HTR-8/SVneo (cell line): ENCODE measurements around the gene KRTAP10-8.
"Not testable (repeated sequence)": the region's sequence is repeated elsewhere in the genome, so short reads cannot be mapped to it uniquely, and the experiment has no call there.

ENCODE experiments used
- DNase-seq: peaks from one replicate; pipeline ENCODE4 v3.0.0; 2011; ENCODE audit warnings: low spot score, mixed read lengths; ENCODE audit not compliant: insufficient read length
- FAIRE-seq: peaks from 2 replicates; lab custom pipeline; 2011; peaks lifted over from hg19 to GRCh38; lab: Jason Lieb, UNC

KRTAP10-8 gene

DNA sequence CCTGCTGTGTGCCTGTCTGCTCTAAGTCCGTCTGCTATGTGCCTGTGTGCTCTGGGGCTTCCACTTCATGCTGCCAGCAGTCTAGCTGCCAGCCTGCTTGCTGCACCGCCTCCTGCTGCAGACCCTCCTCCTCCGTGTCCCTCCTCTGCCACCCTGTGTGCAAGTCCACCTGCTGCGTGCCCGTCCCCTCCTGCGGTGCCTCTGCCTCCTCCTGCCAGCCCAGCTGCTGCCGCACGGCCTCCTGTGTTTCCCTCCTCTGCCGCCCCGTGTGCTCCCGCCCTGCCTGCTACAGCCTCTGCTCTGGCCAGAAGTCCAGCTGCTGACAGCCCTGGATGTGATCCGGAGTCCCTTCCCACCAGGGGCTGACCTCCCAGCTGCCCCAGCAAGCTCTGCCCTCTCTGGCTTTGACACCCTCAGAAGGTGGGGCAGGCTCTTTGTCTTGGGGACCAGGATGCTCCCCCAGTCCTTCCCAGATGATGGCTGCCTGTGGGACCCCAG is 26.0 kb downstream of the KRTAP10-8 start:
- not testable (repeated sequence) for DNase-seq
- FAIRE-seq: peak; percentile 72

DNA sequence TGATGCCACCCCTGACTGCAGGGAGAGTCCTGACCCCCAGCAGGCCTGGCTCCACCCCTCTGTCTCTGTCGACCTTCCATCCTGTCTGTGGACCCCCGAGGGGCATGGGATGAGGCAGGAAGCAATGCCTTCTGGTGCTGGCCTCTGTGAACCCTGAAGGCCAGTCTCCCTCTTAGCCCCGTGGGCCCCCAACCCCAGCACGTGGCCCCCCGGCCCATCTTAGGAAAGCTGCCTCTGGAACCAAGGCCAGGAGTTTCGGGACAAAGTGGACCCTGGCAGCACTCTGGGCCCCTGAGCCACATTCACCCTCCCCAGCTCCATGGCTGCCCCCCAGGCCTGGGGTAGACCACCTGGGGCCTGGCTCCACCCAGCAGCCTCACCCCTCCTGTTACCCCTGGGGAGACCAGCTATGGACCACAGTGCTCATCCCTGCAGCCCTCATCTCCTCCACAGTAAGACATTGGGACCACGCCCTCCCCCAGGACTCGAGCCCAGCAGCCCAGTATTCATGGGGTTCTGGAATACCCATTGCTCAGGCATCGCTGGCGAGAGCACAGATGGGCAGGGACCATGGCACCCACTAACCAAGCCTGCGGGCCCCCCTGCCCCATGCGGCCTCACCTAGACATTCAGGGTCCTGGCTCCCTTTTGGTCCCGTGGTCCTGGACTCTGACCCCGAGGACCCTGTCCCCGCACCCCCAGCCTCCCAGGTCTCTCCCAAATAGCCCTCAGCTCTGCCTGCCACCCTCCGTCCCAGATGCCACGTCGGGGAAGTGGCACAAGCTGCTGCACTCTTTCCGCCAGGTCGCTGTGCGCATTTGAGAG is 26.8 kb downstream of the KRTAP10-8 start:
- FAIRE-seq, DNase-seq: not testable (repeated sequence)

- no peak for FAIRE-seq
- no peak for DNase-seq
Observed at GRCh38 chr21:44639331-44639655, 27.4 kb downstream of the KRTAP10-8 start.

- DNase-seq (no peak), FAIRE-seq (no peak)
Observed at GRCh38 chr21:44640761-44641160, 28.9 kb downstream of the KRTAP10-8 start.

DNA sequence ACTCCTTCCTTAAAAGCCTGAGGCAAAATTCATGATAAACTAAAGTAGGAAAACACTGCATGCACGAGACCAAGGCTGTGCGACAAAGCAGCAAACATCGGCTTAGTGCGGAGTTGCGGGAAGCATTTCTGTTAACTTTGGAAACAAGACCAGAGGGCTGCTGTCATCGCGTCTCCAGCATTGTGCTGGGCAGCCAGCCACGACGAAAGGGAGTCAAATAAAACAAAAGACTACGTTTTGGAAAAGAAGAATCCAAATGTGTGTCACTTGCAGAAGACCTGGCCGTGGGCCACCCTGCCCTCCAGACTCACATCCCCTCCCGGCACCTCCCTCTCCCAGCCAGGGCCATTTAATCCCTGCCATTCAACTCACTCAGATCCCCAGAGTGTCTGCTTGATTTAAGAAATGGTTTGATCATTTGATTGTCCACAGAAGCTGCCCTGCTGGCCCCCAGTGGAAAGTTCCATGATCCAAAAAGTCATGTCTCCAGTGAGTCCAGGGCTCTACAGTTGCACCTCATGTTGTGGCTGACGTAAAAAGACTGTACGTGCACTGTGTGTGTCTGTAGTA is 31.9 kb downstream of the KRTAP10-8 start:
- DNase-seq (no peak), FAIRE-seq (no peak)

GRCh38 chr21:44644878-44645277 is 33.0 kb downstream of the KRTAP10-8 start:
- DNase-seq: no peak
- FAIRE-seq: no peak

- FAIRE-seq: peak; percentile 9
- DNase-seq: not testable (repeated sequence)
Observed at GRCh38 chr21:44646366-44647221, 34.7 kb downstream of the KRTAP10-8 start, which contains the start of gene KRTAP10-11. Gene KRTAP10-11, plus strand, starts transcription at chr21:44646414. Its CDS starts 45 bp downstream, at chr21:44646459.

DNA sequence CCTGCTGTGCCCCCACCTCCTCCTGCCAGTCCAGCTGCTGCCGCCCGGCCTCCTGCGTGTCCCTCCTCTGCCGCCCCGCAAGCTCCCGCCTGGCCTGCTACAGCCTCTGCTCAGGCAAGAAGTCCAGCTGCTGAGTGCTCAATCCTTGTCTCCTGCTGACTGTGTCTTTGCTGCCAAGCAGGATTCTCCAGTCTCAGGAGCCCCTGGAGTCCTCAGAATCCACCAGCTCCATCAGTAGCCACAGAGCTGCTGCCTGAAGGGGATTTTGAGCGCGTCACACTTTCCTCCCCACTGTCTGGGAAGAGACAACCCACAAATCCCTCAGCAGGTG is 35.3 kb downstream of the KRTAP10-8 start:
- DNase-seq: no peak
- FAIRE-seq: no peak

DNA sequence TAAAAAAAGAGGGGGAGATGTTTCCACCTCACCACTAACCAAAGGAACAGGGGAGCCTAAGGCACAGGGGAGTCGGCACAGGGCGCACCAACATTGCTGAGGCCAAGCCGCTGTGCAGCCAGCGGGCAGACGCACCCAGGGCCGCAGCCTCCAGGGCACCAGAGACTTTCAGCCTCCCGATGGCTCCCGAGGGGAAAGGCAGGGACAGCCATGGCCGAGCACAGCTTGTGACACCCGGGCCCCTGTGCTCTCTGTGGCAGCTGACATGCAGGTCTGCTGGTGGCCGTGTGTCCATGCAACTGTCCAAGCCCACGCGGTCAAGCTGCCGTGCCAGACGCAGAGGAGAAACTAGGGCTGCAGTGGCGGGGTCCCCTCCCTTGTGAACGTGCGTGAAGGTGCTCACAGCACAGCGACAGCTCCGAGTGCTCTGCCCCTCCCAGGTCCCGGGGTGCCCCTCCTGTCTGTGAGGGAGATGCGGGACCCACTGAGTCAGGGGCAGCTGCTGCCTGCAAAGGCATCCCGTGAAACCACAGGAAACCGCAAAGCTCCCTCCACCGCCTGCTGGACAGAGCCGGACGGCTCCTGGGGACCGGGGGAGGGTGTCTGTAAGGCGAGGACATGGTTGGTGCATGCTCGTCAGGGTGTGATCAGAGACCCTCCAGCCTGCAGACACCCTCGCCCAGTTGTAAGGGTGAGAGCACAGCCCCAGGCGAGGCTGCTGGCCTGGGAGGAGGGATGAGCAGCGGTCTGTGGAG is 36.9 kb downstream of the KRTAP10-8 start:
- DNase-seq (no peak), FAIRE-seq (no peak)

DNA sequence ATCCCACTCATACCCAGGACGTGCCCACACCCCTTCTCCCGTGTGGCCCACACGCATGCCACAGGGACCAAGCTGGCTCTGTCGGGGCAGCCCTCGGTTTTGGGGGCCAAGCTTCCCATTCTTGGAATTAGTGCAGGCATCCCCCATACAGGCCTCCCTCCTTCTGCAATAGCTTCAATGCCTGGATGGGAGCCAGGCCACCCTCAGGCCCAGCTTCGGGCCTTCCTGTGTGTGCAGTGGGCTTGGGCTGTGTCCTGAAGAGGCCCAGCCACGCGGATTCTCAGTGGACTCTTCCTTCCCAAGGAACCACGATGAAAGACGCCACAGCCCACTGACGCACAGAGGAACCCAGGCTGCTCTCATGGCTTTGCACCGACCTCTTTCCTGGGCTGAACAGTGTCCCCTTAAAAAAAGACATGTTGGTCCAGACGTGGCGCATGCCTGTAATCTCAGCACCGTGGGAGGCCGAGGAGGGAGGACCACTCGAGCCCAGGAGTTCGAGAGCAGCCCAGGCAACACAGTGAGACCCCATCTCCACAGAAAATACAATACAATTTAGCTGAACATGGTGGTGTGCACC is 37.7 kb downstream of the KRTAP10-8 start:
- FAIRE-seq (no peak), DNase-seq (no peak)

GRCh38 chr21:44650265-44650972 is 38.5 kb downstream of the KRTAP10-8 start:
- FAIRE-seq (no peak), DNase-seq (no peak)

DNA sequence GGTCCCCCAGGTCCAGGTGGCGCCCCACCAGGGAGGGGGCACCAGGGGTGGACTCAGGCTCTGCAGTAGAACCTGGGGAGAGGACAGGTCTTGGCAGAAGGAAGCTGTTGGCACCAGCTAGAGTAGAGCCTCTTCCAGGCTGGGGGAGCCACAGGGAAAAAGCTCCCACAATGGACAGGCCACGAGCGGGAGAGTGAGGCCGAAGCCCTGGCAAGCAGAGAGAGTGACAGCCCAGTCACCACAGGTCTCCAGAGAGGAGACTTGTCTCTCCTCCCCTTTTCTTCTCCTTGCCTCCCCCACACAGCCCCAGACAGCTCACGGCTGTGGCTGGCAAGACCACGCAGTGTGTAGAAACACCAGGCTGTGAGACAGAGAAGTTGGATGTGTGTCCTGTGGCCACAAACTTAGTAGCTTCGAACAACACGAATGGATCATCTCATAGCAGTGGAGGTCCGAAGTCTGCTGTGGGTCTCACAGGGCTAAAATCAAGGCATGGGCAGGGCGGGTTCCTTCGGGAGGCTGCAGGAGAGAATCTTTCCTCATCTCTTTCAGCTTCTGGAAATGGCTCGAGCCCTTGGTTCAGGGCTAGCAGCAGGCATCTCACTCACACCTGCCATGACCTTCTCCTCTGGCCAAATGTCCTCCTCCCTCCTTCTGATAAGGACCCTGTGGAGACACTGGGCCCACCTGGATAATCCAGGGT is 39.2 kb downstream of the KRTAP10-8 start:
- no peak for FAIRE-seq
- DNase-seq: no peak

DNA sequence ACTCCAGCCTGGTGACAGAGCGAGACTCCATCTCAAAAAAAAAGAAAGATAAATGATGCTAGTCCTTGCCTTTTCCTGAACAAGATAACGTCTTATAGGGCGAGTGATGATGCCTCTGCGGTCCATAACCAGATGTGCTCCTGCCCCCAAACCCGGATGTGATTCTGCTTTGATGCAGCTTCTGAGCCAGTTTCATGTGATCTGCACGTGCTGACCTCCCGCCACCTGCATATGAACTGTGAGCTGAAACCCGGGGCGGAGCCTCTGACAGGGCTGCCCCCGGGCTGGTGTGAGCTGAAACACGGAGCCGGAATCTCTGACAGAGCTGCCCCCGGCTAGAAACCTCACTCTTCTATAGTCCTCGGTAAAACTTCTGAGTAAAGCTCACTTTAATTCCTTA is 41.2 kb downstream of the KRTAP10-8 start:
- FAIRE-seq (no peak), DNase-seq (no peak)

DNA sequence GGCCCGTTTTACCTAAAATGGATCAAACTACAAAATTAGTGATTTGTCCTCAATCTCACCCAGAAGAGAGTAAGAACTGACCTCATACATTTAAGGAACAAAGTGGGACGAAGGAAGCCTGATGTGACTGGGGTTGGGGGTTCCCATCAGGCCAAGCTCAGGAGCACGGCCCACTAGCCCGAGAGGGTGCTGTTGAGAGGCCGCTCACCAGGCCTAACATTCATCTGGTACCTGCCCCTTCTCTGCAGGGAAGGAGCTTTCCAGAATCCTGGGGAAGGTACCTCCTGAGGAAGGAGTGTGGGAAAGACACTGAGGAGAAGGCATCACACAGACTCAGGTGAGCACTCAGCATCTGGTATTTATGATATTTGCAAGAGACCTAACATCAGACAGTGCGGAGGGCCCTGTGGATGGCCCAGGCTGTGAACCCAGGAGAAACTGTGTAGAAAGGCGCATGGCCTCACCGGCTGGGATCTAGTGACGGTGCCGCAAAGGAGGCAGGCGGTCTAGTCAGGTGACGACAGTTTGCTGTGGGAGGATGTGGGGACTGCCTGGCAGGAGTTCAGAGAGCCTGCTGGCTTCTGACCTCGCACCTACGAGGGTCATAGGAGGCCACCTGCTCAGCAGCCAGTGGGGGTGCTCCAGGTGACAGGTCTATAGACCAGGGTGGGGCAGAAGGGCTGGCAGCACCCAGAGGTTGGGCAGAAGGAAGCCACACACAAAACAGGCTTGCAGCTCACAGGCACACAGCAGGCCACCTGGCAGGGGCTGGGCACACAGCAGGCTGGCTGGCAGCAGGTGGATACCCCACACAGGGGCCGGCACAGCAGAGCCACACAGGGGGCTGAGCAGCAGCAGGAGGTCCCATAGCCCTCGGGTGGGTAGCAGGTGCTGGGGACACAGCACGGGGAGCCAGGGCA is 42.0 kb downstream of the KRTAP10-8 start:
- DNase-seq: no peak
- no peak for FAIRE-seq

DNA sequence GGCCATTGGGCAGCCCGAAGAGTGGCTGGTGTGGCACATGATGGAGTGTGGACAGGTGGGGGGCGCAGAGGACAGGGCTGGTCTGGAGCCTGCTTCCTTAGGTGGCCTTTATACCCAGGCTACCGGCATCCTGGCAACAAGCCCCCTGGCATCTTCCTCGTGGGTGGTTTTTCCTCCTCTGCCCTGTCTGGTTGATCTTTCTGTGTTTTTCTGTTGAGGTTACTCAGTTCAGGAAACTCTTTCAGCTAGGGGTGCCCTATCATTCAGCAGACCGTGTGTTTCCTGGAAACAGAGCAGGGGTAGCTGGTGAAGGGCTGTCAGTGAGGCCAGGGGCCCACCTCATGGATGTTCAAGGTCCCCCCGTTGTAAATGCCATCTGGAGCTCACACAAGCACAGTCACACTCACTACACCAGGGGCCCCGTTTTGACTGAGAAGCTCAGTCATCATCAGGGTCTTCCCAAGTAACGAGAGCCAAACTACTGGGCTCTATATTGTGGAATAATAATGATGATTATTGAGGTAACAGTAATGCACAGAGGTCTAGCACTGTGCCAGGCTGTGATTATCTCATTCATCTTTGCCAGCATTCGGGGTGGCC is 42.8 kb downstream of the KRTAP10-8 start, which contains the start of gene KRTAP12-4:
TSS of gene KRTAP12-4 (minus strand) at position 84 of the 600 bp plus-strand sequence. CDS start at position 39, 45 bp downstream.
- FAIRE-seq (no peak), DNase-seq (no peak)

GRCh38 chr21:44656868-44657267 is 45.0 kb downstream of the KRTAP10-8 start:
- no peak for FAIRE-seq
- no peak for DNase-seq
